ENCODE results near the gene LRRC49. TPM values are rescaled to one million over a fixed set of nuclear protein-coding genes. Genes with fewer than 3 reads are reported as not detected.

Gene LRRC49
- total RNA-seq, 3 donors from 2014 or later = not detected

DNA sequence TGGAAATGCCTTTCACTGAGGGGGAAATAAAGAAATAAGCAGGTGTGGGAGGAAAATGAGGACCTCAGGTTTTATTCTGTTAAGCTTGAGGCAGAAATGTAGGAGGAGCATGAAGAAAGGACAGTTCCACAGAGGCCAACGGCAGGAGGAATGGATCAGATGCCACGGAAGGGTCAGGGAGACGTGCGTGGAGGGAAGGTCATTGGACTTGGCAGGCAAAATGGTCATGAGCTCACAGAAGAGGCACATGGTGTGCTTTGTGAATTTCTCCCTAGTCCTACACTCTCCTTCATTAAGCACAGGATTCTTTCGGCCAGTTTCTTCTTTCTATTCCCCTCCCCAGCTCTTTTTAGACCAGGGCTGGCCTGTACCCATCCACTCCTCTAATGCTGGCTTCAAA, 190.2 kb downstream of the LRRC49 start:
- no peak for ATAC-seq
- no peaks in the 10 kb centered on the region for H3K36me3 Mint-ChIP-seq (ENCODE audit: insufficient read depth)

DNA sequence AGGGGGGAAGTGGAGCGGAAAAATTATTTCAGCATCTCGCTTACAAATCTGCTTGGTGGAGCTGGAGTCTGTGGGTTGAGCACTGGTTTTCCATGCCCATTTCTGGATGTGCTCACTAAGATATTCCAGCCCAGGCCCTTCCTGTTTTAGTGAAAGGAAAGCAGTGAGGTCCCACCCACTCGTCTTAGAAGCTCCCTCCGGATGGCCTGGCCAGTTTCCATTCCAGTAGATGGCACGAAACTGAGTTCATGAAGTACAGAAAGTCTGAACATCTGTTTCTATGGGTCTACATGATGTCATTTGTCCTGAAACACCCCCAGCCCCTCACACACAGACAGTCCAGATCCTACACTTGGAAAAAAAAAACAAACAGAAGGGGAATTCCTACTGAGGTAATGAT, 190.7 kb downstream of the LRRC49 start:
- Mint-ChIP-seq H3K4me1 (ENCODE audit: low read depth) (no peaks in the 10 kb centered on the region), H3K36me3 (ENCODE audit: insufficient read depth) (no peaks in the 10 kb centered on the region), H3K9me3 (no peaks in the 10 kb centered on the region), H3K27me3 (ENCODE audit: low read depth) (peaks cover 26% of the 10 kb centered on the region), H3K4me3 (no peak overlapping the region)
- DNase-seq (no peak), ATAC-seq (no peak)

More for the DNA sequence above, 190.2 kb downstream of the LRRC49 start:
- H3K9me3 Mint-ChIP-seq = no peaks in the 10 kb centered on the region
- peaks cover 28% of the 10 kb centered on the region for H3K27me3 Mint-ChIP-seq (ENCODE audit: low read depth)
- no peak for DNase-seq
- no peak overlapping the region for H3K4me3 Mint-ChIP-seq
- H3K4me1 Mint-ChIP-seq (ENCODE audit: low read depth) = no peaks in the 10 kb centered on the region

DNA sequence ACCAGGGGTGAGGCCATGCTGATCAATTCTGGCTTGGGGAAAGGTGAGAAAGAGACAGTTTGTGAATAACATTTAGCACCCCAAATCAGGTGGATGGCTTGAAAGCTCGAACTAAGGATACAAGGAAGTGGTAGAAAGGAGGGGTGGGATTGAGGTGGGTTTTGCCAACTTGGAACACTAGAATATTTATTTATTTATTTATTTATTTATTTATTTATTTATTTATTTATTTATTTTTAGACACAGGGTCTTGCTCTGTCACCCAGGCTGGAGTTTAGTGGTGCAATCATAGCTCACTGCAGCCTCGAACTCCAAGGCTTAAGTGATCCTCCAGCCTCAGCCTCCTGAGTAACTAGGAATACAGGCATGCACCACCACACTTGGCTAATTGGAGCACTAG, 191.6 kb downstream of the LRRC49 start:
- Mint-ChIP-seq H3K4me1 (ENCODE audit: low read depth) (no peaks in the 10 kb centered on the region), H3K36me3 (ENCODE audit: insufficient read depth) (no peaks in the 10 kb centered on the region), H3K27me3 (ENCODE audit: low read depth) (peaks cover 21% of the 10 kb centered on the region), H3K4me3 (no peak overlapping the region), H3K9me3 (peaks cover 4% of the 10 kb centered on the region)
- DNase-seq (no peak), ATAC-seq (no peak)

DNA sequence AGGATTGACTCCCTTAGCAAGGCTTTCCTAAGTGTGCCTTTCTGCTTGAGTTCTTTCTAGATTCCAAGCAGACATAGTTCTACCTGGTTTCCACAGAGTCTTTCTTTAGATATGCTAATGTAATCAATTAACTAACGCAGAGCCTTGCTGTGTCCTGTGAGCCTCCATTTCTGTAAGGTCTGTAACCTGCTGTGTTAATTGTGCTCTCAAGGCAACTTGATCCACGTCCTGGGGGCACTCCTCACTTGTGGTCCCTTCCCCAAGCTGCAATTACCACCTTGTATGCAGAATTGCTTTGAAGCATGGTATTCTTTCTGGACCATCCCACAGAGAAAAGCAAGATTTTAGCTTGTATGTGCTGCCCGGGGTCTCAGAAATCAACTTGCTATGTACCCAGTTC, 193.2 kb downstream of the LRRC49 start:
- Mint-ChIP-seq H3K4me1 (ENCODE audit: low read depth) (no peaks in the 10 kb centered on the region), H3K9me3 (peaks cover 4% of the 10 kb centered on the region), H3K36me3 (ENCODE audit: insufficient read depth) (no peaks in the 10 kb centered on the region), H3K4me3 (no peak overlapping the region), H3K27me3 (ENCODE audit: low read depth) (peaks cover 19% of the 10 kb centered on the region)
- no peak for DNase-seq
- no peak for ATAC-seq

DNA sequence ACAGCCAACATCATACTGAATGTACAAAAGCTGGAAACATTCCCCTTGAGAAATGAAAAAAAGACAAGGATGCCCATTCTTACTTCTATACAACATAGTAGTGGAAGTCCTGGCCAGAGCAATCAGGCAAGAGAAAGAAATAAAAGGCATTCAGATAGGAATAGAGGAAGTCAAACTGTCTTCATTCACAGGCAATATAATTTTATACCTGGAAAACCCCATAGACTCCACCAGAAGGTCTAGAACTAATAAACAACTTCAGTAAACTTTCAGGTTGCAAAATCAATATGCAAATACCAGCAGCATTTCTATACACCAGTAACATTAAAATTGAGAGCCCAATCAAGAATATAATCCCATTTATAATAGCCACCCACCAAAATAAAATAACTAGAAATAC, 195.5 kb downstream of the LRRC49 start:
- no peak for DNase-seq
- Mint-ChIP-seq H3K4me3 (no peak overlapping the region), H3K27me3 (ENCODE audit: low read depth) (peaks cover 15% of the 10 kb centered on the region), H3K9me3 (peaks cover 4% of the 10 kb centered on the region), H3K36me3 (ENCODE audit: insufficient read depth) (no peaks in the 10 kb centered on the region), H3K4me1 (ENCODE audit: low read depth) (no peaks in the 10 kb centered on the region)
- ATAC-seq = no peak

DNA sequence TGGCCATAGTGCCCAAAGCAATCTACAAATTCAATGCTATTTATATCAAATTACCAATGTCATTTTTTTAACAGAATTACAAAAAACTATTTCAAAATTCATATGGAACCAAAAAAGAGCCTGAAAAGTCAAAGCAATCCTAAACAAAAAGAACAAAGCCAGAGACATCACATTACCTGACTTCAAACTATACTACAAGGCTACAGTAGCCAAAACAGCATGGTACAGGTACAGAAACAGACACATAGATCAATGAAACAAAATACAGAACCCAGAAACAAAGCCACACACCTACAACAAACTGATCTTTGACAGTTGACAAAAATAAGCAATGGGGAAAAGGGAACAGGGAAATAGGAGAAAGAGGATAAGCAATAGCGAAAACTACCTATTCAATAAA, 196.1 kb downstream of the LRRC49 start:
- Mint-ChIP-seq H3K4me3 (no peak overlapping the region), H3K36me3 (ENCODE audit: insufficient read depth) (no peaks in the 10 kb centered on the region), H3K9me3 (peaks cover 4% of the 10 kb centered on the region), H3K27me3 (ENCODE audit: low read depth) (peaks cover 16% of the 10 kb centered on the region), H3K4me1 (ENCODE audit: low read depth) (no peaks in the 10 kb centered on the region)
- no peak for ATAC-seq
- DNase-seq = no peak

DNA sequence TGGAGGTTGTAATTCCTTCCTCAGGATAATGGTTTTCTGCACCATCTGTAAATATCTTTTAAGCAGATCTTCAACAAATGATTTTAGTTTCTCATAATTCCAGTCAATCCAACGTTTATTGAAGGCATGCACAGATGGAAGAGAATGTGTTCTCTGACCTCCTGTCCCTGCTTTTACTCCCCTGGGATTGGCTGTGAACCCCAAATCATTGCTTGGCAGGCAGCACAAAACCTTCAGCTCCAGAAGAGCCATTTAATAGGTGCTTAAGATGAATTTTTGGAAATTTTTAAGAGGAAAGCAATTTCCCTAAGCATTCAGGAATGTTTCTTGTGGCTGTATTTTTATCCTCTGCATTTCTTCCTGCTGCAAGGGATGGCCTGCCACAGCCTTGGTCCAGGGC, 197.2 kb downstream of the LRRC49 start:
- DNase-seq (no peak), ATAC-seq (no peak)
- H3K27me3 Mint-ChIP-seq (ENCODE audit: low read depth) = peaks cover 14% of the 10 kb centered on the region
- H3K4me3 Mint-ChIP-seq = no peak overlapping the region
- no peaks in the 10 kb centered on the region for H3K36me3 Mint-ChIP-seq (ENCODE audit: insufficient read depth)
- no peaks in the 10 kb centered on the region for H3K4me1 Mint-ChIP-seq (ENCODE audit: low read depth)
- H3K9me3 Mint-ChIP-seq = peaks cover 4% of the 10 kb centered on the region

DNA sequence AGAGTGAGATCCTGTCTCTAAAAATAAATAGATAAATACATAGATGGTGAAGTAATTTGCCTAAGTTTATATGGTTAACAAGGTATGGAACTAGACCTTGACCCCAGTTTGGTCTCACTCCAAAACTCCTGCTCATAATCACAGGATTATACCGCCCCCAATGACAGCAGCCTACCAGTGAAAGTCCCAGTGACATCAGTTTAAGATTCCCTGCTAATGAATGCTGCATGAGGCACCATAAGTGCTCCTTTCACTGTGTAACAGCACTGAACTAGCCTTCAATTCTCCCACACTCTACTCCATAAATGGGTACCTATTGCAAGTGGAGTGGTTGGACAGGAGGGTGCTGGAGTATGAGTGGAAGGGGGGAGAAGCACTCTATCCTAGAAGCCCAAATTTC, 199.0 kb downstream of the LRRC49 start:
- Mint-ChIP-seq H3K4me1 (ENCODE audit: low read depth) (no peaks in the 10 kb centered on the region), H3K4me3 (no peak overlapping the region), H3K36me3 (ENCODE audit: insufficient read depth) (no peaks in the 10 kb centered on the region), H3K9me3 (peaks cover 4% of the 10 kb centered on the region), H3K27me3 (ENCODE audit: low read depth) (peaks cover 12% of the 10 kb centered on the region)
- ATAC-seq (no peak), DNase-seq (no peak)

DNA sequence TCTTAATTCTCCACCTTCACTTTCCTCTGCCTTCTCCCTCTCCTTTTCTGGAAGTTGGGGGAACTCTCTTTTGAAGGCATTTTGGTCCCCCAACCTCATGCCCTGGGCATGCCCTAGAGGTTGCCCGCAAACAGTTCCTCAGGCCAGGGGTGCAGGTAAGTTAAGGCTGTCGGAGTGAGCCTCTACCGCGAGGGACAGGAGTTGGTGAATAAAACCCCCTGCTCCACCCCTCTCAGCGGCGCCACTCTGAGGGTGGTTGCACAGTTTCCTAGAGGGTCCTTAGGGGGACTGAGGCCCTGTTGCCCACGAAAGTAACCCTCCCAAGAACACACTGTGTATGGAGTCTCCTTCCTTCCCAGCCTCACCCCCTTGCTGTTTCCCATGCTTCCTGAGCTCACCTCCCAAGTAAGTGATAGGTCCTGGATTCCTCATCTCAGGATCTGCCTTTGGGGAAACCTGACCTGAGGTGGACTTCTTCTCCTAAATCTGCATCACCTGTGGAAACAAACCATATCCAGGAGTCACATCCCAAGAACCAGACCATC, 199.5 kb downstream of the LRRC49 start:
- peaks cover 7% of the 10 kb centered on the region for H3K27me3 Mint-ChIP-seq (ENCODE audit: low read depth)
- peaks cover 4% of the 10 kb centered on the region for H3K9me3 Mint-ChIP-seq
- H3K4me1 Mint-ChIP-seq (ENCODE audit: low read depth) = no peaks in the 10 kb centered on the region
- ATAC-seq (no peak), DNase-seq (no peak)
- no peaks in the 10 kb centered on the region for H3K36me3 Mint-ChIP-seq (ENCODE audit: insufficient read depth)
- no peak overlapping the region for H3K4me3 Mint-ChIP-seq

DNA sequence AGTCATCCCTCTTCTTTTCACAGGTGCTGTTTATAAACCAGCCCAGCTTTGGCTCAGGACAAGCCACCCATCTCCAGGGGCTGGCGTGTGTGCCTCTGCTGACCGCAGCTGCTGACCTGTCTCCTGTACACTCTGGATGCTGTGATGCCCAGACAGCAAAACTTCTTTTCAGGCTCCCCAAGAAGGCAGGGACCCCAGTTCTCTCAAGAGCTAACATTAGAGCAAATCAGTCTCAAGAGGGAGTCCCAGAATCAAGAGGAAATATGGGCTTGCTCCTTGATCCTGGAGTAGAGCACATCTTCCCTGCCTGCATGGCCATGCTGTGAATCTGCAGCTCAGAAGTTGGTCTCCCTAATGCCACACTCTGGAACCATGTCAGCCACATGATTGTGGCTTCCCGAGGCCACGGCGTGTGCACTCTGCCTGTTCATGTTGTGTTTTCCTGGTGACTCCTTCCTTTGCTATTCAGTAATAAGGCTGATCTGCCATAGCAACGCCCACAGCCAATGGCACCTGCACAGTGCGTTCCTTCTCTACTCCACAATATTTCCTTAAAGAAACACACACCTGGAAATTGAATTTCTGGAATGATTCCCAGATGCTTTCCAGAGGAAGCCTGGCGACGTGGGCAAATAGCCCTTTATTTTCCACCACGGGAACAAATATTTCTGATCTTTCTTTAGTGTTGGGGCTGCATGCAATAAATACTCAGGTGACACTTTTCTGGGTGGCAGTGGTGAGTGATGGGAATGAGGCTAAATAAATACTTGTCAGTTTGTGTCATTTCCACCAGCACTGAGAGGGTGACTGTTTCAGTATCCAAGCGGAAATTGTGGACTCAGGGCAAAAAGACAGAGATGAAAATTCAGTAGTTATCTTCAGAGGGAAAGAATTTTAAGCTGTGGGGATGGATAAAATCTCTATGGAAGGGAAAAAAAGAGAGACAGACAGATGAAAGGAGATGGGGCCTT, 200.7 kb downstream of the LRRC49 start:
- Mint-ChIP-seq H3K27me3 (ENCODE audit: low read depth) (peaks cover 7% of the 10 kb centered on the region), H3K9me3 (peaks cover 4% of the 10 kb centered on the region), H3K36me3 (ENCODE audit: insufficient read depth) (no peaks in the 10 kb centered on the region), H3K4me3 (no peak overlapping the region), H3K4me1 (ENCODE audit: low read depth) (no peaks in the 10 kb centered on the region)
- ATAC-seq = no peak
- DNase-seq = no peak

DNA sequence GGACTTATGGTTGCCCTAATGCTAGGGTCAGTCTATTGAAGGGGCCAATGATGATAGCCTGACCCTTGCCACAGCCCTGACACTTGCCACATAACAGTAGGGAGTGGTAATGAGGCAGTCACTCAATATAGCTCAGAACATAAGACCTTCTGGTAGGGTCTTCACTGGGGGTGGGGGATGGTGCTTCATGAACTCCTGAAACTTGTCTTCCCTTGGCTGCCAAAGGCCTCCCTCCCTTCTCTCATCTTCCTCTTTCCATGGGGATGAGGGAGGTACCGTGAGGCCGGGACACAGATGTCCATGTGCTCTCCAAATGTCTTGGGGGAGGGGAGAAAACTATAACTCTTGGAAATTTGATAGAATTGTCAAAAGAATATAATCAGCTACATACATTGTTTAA, 201.5 kb downstream of the LRRC49 start:
- no peak overlapping the region for H3K4me3 Mint-ChIP-seq
- DNase-seq = no peak
- no peaks in the 10 kb centered on the region for H3K9me3 Mint-ChIP-seq
- H3K27me3 Mint-ChIP-seq (ENCODE audit: low read depth) = peaks cover 7% of the 10 kb centered on the region
- H3K36me3 Mint-ChIP-seq (ENCODE audit: insufficient read depth) = no peaks in the 10 kb centered on the region
- no peak for ATAC-seq
- H3K4me1 Mint-ChIP-seq (ENCODE audit: low read depth) = no peaks in the 10 kb centered on the region

DNA sequence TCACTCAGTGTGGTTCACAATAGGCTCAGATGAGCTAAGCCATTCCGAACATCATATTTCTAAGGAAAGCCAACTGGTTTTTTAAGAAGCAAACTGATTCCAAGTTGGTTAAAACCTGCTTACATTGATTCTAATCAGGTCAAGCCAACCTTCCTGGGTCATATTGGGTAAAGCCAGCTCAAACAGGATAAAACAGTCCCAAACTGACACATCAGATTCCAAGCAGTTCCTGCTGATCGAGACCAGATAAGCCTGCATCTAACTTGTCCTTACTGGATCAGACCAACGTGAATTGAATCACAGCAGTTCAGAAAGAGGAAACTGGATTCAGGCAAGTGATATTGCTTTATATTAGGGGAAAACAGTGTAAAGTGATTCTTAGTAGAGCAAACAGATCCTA, 204.1 kb downstream of the LRRC49 start:
- Mint-ChIP-seq H3K4me1 (ENCODE audit: low read depth) (no peaks in the 10 kb centered on the region), H3K9me3 (no peaks in the 10 kb centered on the region), H3K36me3 (ENCODE audit: insufficient read depth) (no peaks in the 10 kb centered on the region), H3K4me3 (no peak overlapping the region), H3K27me3 (ENCODE audit: low read depth) (peaks cover 7% of the 10 kb centered on the region)
- DNase-seq (no peak), ATAC-seq (no peak)

DNA sequence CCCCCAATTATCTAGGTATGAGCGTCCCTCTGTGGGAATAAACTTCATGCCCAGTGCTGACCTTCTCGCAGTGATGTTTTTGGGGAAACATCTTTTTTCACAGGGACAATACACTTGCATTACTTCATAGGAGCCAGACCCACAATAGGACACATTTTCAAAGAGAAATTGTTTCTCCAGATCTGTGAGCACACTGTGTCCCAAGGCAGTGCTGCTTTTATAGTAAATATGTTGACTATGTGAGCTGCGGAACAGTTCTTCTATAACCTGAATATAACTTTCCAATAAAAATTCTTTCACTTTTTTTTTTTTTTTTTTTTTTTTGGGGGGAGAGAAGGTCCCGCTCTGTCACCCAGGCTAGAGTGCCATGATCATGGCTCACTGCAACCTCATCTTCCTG, 205.3 kb downstream of the LRRC49 start:
- Mint-ChIP-seq H3K4me3 (no peak overlapping the region), H3K4me1 (ENCODE audit: low read depth) (no peaks in the 10 kb centered on the region), H3K9me3 (no peaks in the 10 kb centered on the region), H3K36me3 (ENCODE audit: insufficient read depth) (no peaks in the 10 kb centered on the region), H3K27me3 (ENCODE audit: low read depth) (peaks cover 5% of the 10 kb centered on the region)
- DNase-seq = no peak
- no peak for ATAC-seq

DNA sequence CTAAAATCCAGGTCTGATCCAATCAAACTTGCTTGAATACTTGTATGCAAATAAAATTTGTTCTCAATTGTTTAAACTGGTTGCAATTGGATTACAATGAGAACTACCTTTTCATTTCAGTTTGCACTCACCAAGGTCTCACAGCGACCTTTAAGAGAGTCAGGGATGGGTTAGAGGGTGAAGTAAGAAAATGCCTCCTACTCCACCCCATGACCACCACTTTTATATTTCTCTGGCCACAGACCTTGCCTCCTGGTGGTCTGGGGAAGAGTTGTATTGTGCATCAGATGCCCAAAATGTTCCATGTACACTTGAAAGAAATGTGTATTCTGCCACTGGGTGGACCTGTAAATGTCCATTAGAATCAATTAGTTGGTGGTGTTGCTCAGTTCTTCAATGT, 206.3 kb downstream of the LRRC49 start:
- Mint-ChIP-seq H3K27me3 (ENCODE audit: low read depth) (peaks cover 5% of the 10 kb centered on the region), H3K4me1 (ENCODE audit: low read depth) (no peaks in the 10 kb centered on the region), H3K4me3 (no peak overlapping the region), H3K36me3 (ENCODE audit: insufficient read depth) (no peaks in the 10 kb centered on the region), H3K9me3 (no peaks in the 10 kb centered on the region)
- DNase-seq (no peak), ATAC-seq (no peak)
